ENCODE data around the gene KCNJ4.

- TF ChIP-seq ZNF426 (tag by site-specific recombination; IDR thresholded peaks at IDR 0.05) (no peak), ZNF747 (tag by site-specific recombination; IDR thresholded peaks at IDR 0.05) (no peak), CTCF (tag by site-specific recombination; IDR thresholded peaks at IDR 0.05) (no peak), ZNF169 (tag by site-specific recombination; IDR thresholded peaks at IDR 0.05) (no peak), ELK4 (IDR thresholded peaks at IDR 0.05; ENCODE audit: borderline replicate concordance, low read depth, low read length) (no peak), ZNF140 (tag by site-specific recombination; IDR thresholded peaks at IDR 0.05) (no peak), ZNF146 (tag by site-specific recombination; IDR thresholded peaks at IDR 0.05) (no peak)
- TF ChIP-seq, protein P1, sequence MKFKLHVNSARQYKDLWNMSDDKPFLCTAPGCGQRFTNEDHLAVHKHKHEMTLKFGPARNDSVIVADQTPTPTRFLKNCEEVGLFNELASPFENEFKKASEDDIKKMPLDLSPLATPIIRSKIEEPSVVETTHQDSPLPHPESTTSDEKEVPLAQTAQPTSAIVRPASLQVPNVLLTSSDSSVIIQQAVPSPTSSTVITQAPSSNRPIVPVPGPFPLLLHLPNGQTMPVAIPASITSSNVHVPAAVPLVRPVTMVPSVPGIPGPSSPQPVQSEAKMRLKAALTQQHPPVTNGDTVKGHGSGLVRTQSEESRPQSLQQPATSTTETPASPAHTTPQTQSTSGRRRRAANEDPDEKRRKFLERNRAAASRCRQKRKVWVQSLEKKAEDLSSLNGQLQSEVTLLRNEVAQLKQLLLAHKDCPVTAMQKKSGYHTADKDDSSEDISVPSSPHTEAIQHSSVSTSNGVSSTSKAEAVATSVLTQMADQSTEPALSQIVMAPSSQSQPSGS (tag by site-specific recombination; IDR thresholded peaks at IDR 0.05; ENCODE audit: low read depth) = no peak
- TF ChIP-seq, protein P2, sequence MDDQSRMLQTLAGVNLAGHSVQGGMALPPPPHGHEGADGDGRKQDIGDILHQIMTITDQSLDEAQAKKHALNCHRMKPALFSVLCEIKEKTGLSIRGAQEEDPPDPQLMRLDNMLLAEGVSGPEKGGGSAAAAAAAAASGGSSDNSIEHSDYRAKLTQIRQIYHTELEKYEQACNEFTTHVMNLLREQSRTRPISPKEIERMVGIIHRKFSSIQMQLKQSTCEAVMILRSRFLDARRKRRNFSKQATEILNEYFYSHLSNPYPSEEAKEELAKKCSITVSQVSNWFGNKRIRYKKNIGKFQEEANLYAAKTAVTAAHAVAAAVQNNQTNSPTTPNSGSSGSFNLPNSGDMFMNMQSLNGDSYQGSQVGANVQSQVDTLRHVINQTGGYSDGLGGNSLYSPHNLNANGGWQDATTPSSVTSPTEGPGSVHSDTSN (CRISPR knock-in tag; IDR thresholded peaks at IDR 0.05) = no peak
Measured at GRCh38 chr22:38446018-38446601, 8.9 kb downstream of the KCNJ4 start.
